Muscle layer of colon (tissue), 2 donors: Measurements from ENCODE around the gene RPS26.
"Not testable (repeated sequence)": the region's sequence is repeated elsewhere in the genome, so short reads cannot be mapped to it uniquely, and the experiment has no call there.

Experiments used
- H3K27ac ChIP-seq: one replicate; pipeline ENCODE4 v1.7.0; 2013; ENCODE audit warnings: low read depth, mild to moderate bottlenecking, low read length, moderate library complexity
- H3K27me3 ChIP-seq, 2 donors: one replicate each; pipeline ENCODE4 v1.7.0; 2013; ENCODE audit warnings: low read length in 2 of 2, mild to moderate bottlenecking in 2 of 2; ENCODE audit not compliant: insufficient read depth in 2 of 2, control insufficient read depth in 1 of 2
- H3K36me3 ChIP-seq: one replicate; pipeline ENCODE4 v1.7.0; 2013; ENCODE audit warnings: mild to moderate bottlenecking, low read length; ENCODE audit not compliant: insufficient read depth
- H3K4me1 ChIP-seq: one replicate; pipeline ENCODE4 v1.7.0; 2013; ENCODE audit warnings: mild to moderate bottlenecking, low read length; ENCODE audit not compliant: insufficient read depth
- H3K4me3 ChIP-seq, 2 donors: one replicate each; pipeline ENCODE4 v1.7.0; 2013; ENCODE audit warnings: low read length in 2 of 2, low read depth in 1 of 2, mild to moderate bottlenecking in 1 of 2, moderate library complexity in 1 of 2
- H3K9ac ChIP-seq: one replicate; pipeline ENCODE4 v1.7.0; 2013; ENCODE audit warnings: low read length
- H3K9me3 ChIP-seq: one replicate; pipeline ENCODE4 v1.7.0; 2013; ENCODE audit warnings: mild to moderate bottlenecking, low read length
- donor health status: abdominal sarcoma.
- donor health status: Adenocarcinoma of cecum.

Gene RPS26

GRCh38 chr12:56041552-56042429 is at the start of gene RPS26:
RPS26 (plus strand) TSS chr12:56041918; CDS start chr12:56042167, 249 bp downstream.
- Histone ChIP-seq H3K36me3 (peaks cover 38% of the 10 kb centered on the region), H3K9me3 (no peaks in the 10 kb centered on the region), H3K27ac (peak within 1 kb of the TSS; percentile 99), H3K9ac (peak within 1 kb of the TSS; percentile 92), H3K4me1 (peaks cover 16% of the 10 kb centered on the region), H3K27me3 (no peaks in the 10 kb centered on the region), H3K4me3 (peak within 1 kb of the TSS; percentile 63 to 94)

- Histone ChIP-seq H3K9ac (no peak overlapping the region), H3K9me3 (no peaks in the 10 kb centered on the region), H3K4me3 (no peak overlapping the region), H3K36me3 (peaks cover 53% of the 10 kb centered on the region), H3K27me3 (no peaks in the 10 kb centered on the region), H3K4me1 (peaks cover 15% of the 10 kb centered on the region), H3K27ac (no peak overlapping the region)
Observed at GRCh38 chr12:55993230-55993853, 48.4 kb upstream of the RPS26 start.

GRCh38 chr12:55995366-55995765 is 46.4 kb upstream of the RPS26 start:
- Histone ChIP-seq H3K27me3 (no peaks in the 10 kb centered on the region), H3K9ac (no peak overlapping the region), H3K27ac (no peak overlapping the region), H3K36me3 (peaks cover 40% of the 10 kb centered on the region), H3K4me3 (no peak overlapping the region), H3K9me3 (no peaks in the 10 kb centered on the region), H3K4me1 (peaks cover 15% of the 10 kb centered on the region)

GRCh38 chr12:55996201-55996714 is 45.5 kb upstream of the RPS26 start:
- H3K9me3 ChIP-seq: no peaks in the 10 kb centered on the region
- H3K9ac ChIP-seq: peak overlapping the region; percentile 45
- peak overlapping the region; percentile 55 to 97 for H3K4me3 ChIP-seq
- H3K4me1 ChIP-seq: peaks cover 15% of the 10 kb centered on the region
- peaks cover 31% of the 10 kb centered on the region for H3K36me3 ChIP-seq
- H3K27me3 ChIP-seq: no peaks in the 10 kb centered on the region
- peak overlapping the region; percentile 91 for H3K27ac ChIP-seq

GRCh38 chr12:55996715-55997534 is 44.8 kb upstream of the RPS26 start, which contains the start of gene SUOX:
SUOX (plus strand) TSS chr12:55997276; CDS start chr12:56002222, 4,946 bp downstream.
- peak within 1 kb of the TSS; percentile 91 for H3K27ac ChIP-seq
- no peaks in the 10 kb centered on the region for H3K27me3 ChIP-seq
- no peaks in the 10 kb centered on the region for H3K9me3 ChIP-seq
- peaks cover 31% of the 10 kb centered on the region for H3K36me3 ChIP-seq
- H3K4me1 ChIP-seq: peaks cover 15% of the 10 kb centered on the region
- peak within 1 kb of the TSS; percentile 55 to 97 for H3K4me3 ChIP-seq
- peak within 1 kb of the TSS; percentile 88 for H3K9ac ChIP-seq

GRCh38 chr12:55997535-55997859 is 44.2 kb upstream of the RPS26 start:
- peaks cover 15% of the 10 kb centered on the region for H3K4me1 ChIP-seq
- peaks cover 31% of the 10 kb centered on the region for H3K36me3 ChIP-seq

GRCh38 chr12:55999522-55999921 is 42.2 kb upstream of the RPS26 start:
- not testable (repeated sequence) for H3K4me3 ChIP-seq, H3K9me3 ChIP-seq, H3K27me3 ChIP-seq, H3K27ac ChIP-seq, H3K9ac ChIP-seq
- Histone ChIP-seq H3K4me1 (peaks cover 15% of the 10 kb centered on the region), H3K36me3 (peaks cover 22% of the 10 kb centered on the region)

More at GRCh38 chr12:55997535-55997859, 44.2 kb upstream of the RPS26 start:
- Histone ChIP-seq H3K27me3 (no peaks in the 10 kb centered on the region), H3K9ac (peak overlapping the region; percentile 88), H3K27ac (peak overlapping the region; percentile 79), H3K4me3 (peak overlapping the region; percentile 55 to 97), H3K9me3 (no peaks in the 10 kb centered on the region)

- not testable (repeated sequence) for H3K27me3 ChIP-seq, H3K27ac ChIP-seq, H3K9ac ChIP-seq, H3K4me3 ChIP-seq, H3K9me3 ChIP-seq
- peaks cover 15% of the 10 kb centered on the region for H3K4me1 ChIP-seq
- H3K36me3 ChIP-seq: peaks cover 24% of the 10 kb centered on the region
Observed at GRCh38 chr12:55999999-56000540, 41.6 kb upstream of the RPS26 start.

GRCh38 chr12:56001487-56002100 is 40.1 kb upstream of the RPS26 start:
- Histone ChIP-seq H3K4me3 (no peak overlapping the region), H3K27ac (no peak overlapping the region), H3K4me1 (peaks cover 9% of the 10 kb centered on the region)

GRCh38 chr12:56003376-56003775 is 38.3 kb upstream of the RPS26 start:
- H3K9me3 ChIP-seq, H3K4me1 ChIP-seq, H3K27me3 ChIP-seq, H3K27ac ChIP-seq, H3K9ac ChIP-seq, H3K4me3 ChIP-seq: not testable (repeated sequence)
- peaks cover 24% of the 10 kb centered on the region for H3K36me3 ChIP-seq

More at GRCh38 chr12:56001487-56002100, 40.1 kb upstream of the RPS26 start:
- Histone ChIP-seq H3K9me3 (no peaks in the 10 kb centered on the region), H3K36me3 (peaks cover 24% of the 10 kb centered on the region), H3K27me3 (no peaks in the 10 kb centered on the region), H3K9ac (no peak overlapping the region)
